DMS79 (cell line): ENCODE results near the gene FAM227A.
"Not testable (repeated sequence)": the region's sequence is repeated elsewhere in the genome, so short reads cannot be mapped to it uniquely, and the experiment has no call there.

Source experiments
- DNase-seq: peaks from one replicate; lab custom pipeline; 2025; lab: John Stamatoyannopoulos, UW

FAM227A gene

DNA sequence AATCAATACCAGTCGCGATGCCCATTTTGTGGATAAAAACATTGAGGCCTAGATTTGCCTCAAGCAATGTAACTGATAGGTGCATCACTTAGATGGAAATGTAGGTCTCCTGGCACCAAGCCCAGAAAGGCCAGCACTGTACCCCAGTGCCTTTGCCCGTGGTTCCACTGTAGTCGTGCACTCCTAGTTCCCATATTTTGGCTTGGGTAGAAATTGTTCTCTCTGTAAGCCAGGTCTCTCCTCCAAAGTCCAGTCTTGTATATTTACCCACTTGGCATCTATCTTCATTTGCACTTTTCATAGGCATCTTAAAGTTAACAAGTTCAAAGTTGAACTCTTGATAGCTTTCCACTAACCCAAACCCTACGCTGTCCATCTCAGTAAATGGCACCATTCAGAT is 44.6 kb downstream of the FAM227A start:
- DNase-seq: no peak

DNA sequence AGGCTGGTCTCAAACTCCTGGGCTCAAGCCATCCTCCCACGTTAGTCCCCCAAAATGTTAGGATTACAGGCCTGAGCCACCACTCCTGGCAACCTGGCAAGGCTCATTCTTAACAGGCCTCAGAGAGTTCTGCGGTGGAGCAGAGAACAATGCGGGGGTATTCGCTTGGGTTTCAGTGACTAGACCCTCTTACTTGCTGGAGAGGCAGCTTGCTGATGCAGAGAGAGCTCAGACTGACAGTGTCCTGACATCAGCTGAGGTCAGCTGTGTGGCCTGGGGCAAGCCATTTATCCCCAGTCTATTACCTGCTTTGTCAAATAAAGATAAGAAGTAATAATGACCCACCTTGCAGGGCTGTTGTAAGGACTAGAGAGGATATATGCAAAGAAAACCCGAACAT is 46.0 kb downstream of the FAM227A start:
- no peak for DNase-seq

DNA sequence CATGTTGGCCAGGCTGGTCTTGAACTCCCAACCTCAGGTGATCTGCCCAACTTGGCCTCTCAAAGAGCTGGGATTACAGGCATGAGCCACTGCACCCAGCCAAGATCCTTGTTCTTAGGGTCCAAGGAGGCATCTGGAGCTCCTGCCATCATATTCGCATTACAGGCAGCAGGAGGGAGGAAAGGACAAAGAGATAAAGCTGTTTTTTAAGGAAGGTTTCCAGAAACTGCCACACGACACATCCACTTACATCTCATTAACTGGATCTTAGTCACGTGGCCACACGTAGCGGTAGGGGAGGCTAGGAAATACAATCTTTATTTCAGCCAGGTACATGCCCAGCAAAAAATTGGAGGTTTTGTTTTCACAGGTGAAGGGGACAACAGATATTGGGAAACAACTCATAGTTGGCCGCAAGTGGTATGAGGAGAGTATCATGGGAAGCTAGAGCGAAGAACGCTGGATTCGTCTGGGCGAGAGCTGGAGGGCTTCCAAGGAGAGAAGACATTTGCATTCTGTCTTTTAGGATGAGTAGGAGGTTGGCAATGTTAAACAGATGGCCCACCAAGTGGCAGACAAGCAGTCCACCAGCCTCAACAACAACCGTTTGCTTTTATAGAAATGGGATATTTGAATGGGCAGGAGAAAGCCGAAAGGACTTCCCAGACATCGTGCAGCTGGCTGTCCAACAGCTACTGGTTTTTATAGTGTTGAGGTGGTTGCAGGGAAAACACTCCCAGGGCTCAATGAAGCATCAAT is 47.0 kb downstream of the FAM227A start:
- DNase-seq: no peak

DNA sequence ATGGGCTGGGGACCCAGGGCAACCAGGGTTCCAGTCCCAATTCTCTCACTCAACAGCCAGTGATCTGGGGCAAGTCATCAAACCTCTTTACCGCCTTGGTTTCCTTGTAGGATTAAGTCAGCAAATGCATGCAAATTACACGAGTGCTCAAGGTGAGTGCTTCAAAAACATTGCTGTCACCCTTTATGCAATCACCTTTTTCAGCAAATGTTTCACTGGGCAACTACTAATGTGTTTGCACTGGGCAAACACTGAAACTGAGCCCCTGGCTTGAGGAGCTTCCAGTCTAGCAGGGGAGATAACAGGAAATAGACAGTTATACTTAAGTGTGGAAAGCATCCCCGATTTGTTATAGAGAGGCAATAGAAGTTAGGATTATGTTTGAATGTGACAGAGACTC is 48.5 kb downstream of the FAM227A start:
- DNase-seq: no peak

DNA sequence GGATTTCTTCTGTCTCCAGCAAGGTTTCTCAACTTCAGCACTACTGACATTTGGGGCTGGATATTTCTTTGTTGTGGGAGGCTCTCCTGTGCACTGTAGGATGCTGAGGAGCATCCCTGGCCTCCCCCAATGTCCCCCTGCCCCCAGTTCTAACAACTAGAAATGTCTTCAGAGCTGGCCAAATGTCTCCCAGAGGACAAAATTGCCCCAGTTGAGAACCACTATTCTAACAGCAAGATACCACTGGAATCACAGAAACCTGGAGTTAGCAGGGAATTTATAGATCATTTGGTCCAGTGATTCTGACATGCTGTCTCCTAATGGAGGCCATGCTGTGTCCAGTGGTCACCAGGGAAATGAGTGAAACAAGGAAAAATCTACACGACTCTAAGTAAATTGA is 54.0 kb downstream of the FAM227A start:
- no peak for DNase-seq

DNA sequence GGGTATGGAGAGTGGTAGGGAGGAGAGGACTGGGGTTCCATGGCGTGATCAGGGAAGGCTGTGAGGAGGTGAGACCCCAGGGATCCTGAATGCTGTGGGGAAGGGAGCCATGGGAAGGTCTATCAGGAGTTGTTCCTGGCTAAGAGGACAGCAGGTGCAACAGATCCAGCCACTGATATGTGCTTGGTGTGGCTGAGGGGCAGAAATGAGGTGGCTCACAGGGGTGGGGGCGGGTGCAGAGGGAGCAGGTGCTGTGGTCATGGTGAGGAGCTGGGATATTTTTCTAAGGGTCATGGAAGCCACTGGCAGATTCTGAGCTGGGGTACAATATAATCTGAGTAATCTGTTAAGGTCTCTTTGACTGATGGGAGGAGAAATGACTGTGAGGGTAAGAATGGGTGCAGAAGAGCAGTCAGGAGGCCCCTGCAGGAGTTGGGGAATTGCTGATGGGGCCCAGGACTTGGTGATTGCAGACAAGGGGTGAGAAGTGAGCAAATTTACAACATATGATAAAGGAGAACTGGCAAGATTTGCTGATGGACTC is 54.9 kb downstream of the FAM227A start:
- no peak for DNase-seq

DNA sequence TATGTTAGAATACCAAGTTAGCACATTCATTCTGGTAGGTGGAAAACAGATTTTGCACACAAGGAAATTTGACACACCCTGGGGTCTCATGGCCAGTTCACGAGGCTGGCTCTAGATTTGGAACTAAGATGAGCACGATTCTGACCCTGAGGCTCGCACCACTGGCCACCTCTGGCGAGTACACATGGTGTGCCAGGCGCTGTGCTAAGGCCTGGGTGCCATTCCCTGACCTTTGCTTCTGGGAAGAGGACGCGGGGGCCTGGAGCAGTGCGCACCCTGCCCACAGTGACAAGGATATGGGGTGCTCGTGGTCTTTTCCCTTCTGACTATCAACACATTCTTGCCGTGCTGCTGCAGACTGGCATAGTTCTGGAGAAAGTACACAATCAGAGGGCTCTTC is 56.7 kb downstream of the FAM227A start:
- no peak for DNase-seq

DNA sequence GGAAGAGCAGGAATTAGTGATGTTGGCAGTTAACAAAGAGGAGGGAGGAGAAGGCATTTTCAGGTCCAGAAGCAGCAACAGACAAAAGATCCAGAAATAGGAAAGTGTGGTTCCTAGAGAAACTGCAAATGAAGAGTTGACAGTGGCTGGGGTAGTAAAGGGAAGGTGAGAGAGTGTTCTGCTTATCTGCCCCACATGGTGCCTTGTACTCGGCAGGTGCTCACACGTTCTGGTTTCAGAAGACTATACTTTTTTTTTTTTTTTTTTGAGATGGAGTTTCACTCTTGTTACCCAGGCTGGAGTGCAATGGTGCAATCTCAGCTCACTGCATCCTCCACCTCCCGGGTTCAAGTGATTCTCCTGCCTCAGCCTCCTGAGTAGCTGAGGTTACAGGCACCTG is 73.3 kb downstream of the FAM227A start:
- not testable (repeated sequence) for DNase-seq

DNA sequence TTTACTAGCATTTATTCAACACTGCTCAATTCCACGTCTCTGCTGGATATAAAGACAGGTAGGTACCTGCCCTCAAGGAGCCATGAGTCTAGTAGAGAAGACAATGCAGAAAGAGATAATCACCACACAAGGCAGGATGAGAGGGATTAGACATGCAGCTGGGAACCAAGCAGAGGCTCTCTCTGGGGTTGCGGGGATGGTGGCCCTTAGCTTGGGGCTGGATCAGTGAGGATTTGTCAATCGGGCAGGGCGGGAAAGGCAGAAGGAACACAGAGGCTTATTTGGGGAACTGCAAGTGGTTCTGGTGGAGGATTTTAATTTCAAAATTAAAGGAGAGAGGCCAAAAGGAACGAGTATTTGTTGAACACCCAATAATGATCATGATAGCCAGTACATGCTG is 77.7 kb downstream of the FAM227A start:
- no peak for DNase-seq

DNA sequence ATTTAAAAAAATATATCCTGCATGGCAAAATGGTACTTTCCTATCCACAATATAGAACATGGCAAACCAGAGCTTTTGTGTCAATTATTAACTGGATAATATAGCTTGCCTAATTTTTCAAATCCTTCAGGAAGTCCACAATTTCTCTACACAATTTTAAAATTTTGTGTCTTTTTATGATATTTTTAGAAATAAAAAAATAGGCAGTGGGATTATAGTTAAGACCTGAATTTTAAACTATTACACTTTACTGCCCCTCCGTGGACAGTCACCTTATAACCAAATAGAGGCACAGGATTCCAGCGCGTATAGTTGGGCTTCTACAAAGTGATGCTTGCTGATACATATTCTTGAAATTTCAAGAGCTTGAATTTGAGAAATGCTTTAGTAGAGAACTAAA is 84.1 kb downstream of the FAM227A start:
- DNase-seq: no peak

DNA sequence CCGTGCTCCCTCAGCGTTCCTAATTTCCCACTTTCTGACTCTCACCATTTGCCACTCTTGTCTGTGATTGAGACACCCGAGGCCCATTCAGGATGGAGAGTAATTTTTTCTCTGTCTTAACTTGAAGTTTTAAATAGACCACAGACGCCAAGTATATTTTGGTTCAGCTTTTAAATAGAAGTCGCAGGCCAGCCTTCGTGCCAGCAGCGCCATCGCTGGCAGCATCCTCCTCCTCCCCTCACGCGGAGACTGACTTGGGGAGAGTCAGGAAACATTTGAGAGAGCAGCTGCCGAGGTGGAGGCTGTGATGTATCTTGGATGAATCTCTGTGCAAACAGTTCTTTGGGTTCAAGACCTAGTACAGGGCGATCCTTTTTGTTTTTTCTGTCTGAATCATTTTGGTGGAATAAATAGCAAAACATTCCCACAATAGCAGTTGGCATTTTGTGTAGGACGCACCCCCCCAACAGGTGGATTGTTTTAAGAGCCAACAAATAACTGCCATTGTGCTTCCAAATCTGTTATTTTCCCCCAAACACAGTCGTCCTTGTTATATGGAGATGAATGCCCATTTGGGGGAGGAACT is 85.3 kb downstream of the FAM227A start:
- no peak for DNase-seq

DNA sequence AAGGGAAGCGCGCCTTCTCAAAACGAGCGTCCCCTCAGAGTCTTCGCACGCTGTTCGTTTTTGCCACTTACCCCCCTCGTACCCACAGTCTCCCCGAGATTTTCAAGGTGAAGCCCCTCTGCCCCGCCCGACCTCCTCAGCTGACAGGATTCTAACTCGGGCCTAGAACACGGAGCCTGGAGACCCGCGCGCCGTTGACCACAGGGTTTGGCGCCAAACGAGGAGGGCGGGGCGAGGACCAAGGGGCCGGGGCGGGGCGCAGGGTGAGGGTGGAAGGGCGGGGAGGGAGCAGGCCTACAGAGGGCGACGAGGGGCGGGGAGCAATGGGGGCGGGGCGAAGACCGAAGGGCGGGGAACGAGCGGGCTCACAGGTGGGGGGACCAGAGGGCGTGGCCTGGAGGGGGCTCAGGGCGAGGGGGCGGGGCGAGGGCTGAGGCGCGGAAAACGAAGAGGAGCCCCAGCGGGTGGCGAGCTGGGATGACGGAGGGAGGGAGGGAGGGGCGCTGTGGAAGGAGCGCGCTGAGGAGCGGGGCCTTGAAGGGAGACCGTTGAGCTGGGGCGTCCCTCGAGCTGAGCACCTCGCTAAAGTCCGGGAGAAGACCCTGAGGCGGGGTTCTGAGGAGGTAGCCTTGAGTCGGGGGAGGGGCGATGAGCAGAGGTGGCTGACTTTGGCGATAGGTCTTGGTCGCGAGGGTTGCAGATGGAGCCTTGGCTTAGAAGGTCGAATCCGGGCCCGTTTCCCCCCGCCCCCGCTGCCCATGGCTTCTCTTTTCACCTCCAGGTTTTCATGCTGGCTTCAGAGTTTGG is 86.0 kb downstream of the FAM227A start, which contains the start of gene DMC1:
Gene DMC1, minus strand, starts transcription at position 212 of the 807 bp plus-strand sequence. CDS start 1,927 bp downstream, outside the sequence.
- peak; percentile 65 for DNase-seq

DNA sequence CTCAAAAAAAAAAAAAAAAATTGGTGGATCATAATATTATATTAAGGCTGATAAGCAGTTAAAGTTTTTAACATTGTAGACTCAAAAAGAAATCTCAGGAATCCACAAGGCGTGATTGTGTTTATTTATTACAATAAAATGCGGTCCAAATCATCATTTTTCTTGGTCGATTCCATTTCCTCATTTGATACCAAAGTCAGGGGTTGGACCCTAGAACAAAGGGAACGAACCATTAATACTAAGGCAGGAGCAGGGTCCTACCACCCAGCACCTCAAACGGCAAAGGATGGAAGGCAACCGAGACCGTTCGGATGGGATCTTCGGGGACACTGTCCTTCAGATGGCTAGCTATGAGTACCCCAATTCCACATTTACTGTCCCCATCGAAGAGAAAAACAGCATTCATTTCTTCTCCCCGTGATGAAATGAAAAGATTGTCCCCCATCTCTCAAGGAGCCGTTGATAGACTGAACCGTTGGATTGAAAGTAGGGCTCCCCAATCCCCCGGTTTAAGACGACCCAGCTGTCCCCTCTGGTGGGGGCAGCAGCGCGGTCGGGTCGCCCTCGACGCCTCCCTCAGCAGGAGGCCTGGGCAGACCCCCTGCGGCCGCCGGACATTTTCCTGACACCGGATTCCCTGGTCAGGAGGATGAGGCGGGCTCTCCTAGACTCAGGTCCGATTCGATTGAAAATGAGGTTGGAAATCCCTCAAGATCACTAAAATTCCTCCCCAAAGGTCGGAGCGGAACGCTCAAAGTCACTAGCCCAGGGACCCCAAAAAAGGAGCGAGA is 86.8 kb downstream of the FAM227A start:
- no peak for DNase-seq

DNA sequence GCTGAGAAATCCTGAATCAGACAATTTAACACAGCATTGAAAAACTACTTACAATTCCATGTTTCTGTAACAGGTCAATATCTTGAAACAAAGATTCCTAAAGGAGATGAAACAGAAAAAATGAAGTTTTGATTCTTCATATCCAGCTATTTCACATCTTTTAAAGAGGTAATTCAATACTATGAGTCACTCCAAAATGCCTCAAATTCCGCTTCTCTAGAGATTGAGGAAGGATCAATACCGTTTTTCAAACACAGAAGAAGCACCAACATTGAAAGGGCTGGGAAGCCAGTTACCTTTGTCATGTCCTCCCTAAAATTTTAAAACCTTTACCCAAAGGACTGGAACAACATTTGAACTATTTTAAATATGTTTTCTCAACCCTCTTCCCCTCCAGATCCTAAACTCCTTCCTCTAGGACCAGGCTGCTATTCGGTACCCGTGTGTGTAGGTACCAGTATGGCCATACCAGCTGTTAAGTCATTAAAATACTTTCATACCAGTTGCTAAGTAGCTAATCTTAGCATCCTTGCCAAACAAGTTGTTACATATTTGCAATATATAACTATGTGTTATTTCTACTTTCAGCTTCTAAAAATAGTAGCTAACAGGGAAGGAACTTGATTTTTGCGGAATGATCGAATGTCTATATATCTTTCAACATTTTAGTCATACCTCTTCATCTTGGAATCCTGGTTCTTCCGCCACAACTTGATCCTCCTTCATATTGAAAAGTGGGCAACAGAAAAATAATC is 88.5 kb downstream of the FAM227A start:
- no peak for DNase-seq

DNA sequence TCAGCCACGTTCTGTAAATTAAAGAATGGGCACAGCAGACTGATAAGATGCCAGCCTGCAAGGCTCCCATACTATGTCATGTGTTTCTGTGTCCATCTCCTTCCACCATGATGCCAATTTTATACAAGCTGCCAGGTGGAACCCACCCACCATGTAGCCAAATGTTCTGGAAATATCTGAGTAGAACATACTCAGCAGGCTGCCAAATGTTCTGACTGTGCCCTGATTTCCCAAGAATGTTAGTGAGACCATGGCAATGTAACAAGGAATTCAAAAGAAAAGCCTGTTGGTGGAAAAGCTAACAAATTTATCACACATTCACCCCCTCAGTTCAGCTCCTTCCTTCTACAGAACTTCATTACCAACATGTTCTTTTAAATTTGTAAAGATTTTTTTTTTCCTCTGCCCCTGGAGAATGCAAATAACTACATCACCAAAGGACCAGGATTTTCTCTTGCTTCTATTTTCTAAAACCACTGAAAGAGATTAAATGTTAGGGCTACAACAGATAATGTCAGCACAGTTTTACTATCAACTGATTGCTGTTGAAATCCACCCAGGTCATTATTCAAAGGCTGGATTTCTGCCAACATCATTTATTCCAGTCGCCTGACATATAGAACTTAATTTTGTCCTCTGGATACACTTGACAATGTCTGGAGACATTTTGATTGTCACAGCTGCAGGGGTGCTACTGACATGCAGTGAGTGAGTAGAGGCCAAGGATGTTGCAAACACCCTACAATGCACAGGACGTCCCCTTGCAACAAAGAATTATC is 89.3 kb downstream of the FAM227A start:
- DNase-seq: no peak

DNA sequence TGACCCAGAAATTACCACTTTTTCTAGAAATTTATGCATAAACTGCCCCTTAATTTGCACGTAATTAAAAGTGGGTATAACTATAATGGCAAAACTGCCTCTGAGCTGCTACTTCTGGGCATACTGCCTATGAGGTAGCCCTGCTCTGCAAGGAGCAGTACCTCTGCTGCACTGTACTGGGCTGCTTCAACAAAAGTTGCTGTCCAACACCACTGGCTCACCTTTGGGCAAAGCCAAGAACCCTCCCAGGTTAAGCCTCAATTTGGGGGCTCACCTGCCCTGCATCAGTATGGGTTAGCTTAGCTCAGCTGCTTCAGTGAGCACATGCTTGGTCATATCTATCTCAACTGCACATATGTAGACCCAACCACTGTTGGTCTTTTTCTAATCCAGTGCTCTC is 90.8 kb downstream of the FAM227A start:
- DNase-seq: no peak

DNA sequence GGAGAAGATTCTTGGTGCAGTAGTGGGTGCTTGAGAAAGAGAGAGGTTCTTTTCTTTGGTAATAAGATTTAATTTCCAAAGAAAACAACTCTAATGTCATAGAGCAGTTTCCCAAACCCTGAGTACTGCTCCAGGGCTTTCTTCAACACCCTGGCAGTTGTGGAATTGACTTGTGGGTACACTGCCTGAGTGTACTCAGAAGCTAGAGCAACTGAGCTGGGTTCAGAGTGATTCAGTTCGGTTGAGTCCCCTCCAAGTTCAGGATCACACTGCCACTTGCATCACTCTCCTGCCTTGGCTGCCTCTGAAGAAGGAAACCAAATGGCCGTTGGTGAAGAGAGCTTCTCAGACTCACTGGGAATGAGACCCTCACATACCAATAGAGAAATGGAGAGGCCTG is 91.5 kb downstream of the FAM227A start:
- DNase-seq: no peak

DNA sequence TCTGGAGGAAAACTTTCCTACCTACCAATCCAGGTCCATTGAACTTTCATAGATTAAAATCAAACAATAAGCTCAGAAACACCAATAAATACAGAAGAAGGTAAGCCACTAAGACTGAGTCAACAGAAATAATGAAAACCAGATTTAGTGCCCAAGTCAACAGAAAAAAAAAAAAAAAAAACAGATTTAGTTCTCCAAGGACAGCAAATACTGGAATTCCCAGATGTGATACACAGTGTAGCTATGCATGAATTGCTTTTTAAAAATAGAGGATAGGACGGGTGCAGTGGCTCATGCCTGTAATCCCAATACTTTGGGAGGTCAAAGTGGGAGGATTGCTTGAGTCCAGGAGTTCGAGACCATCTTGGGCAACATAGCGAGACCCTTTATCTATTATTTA is 101.9 kb downstream of the FAM227A start:
- DNase-seq: no peak

DNA sequence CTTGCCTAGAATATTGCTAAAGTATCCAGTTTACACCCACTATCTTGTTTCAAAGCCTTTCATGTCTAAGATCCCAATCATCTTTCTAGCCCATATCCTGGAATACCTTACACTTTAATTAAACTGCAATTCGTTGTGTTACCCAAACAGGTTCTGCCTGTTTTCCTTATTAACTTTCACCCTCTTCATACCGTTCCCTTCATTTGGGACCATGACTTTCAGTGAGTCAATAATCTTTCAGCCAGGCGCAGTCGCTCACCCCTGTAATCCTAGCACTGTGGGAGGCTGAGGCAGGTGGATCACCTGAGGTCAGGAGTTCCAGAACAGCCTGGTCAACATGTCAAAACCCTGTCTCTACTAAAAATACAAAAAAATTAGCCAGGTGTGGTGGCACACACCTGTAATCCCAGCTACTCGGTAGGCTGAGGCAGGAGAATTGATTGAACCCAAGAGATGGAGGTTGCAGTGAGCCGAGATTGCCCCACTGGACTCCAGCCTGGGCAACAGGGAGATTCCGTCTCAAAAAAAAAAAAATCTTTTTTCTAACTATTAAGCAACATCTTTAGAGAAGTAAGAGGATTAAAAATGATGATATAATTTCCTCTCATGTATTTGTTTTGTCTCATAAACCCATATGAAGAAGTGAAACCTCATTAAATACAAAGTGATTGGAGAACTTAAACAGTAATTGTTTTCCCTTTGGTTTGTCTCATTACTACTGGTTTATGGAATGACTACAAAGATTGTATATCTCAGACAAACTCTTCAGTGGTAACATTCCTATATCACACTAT is 106.9 kb downstream of the FAM227A start:
- no peak for DNase-seq

DNA sequence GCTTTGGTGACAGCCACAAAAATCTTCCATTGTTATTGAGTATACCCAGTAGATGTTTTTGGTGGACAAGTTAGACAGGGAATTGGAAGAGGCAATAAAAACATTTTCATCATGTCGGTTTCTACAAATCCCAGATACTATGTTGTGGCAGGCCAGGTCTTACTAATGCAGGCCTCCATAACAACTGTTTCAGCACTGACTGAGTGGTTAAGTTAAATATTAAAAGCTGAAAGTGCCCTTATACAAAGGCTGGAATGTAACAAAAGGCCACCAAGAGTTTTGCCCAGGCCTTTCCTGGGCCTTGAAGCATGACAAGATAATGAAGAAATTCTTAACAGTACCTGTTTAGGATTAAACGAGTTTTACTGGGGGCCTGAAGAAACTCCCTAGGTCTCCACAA is 115.5 kb downstream of the FAM227A start:
- DNase-seq: no peak
